Body of pancreas (tissue), 4 donors: ENCODE measurements around the gene FAT2.

Experiments
- POLR2A ChIP-seq, 3 donors: fragments of 450-650 bp; IDR thresholded peaks; one replicate each; pipeline ENCODE4 v1.6.1; 2016; ENCODE audit warnings: antibody characterized with exemption in 3 of 3, mild to moderate bottlenecking in 2 of 3
- TF ChIP-seq, protein P1 (sequence below), 7 experiments: fragments of 450-650 bp in 4 of 7; fragments of 200-600 bp in 3 of 7; sonication (generic) in 3 of 7; IDR thresholded peaks; one replicate each; pipeline ENCODE4 v1.5.1; 2016 to 2019; ENCODE audit warnings: antibody characterized with exemption in 7 of 7

DNA sequence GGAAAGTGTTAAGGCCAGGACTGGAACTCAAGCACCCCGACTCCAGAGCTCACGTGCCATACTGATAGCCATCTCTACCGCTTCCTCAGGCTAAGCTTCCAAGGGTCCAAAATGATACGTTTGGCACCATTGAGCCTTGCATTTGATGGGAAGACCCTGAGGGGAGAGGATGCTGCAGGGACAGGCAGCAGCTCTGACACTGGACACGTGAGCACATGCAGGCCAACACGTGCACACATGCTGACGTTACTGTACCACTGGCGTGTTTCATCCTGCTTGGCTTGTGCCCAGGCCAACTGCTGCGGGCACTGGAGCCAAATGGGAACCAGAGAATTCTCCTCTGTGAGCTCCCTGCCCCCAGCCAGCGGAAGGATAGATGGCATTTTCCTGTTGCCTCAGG is 5.2 kb downstream of the FAT2 start:
- TF ChIP-seq, protein P1, sequence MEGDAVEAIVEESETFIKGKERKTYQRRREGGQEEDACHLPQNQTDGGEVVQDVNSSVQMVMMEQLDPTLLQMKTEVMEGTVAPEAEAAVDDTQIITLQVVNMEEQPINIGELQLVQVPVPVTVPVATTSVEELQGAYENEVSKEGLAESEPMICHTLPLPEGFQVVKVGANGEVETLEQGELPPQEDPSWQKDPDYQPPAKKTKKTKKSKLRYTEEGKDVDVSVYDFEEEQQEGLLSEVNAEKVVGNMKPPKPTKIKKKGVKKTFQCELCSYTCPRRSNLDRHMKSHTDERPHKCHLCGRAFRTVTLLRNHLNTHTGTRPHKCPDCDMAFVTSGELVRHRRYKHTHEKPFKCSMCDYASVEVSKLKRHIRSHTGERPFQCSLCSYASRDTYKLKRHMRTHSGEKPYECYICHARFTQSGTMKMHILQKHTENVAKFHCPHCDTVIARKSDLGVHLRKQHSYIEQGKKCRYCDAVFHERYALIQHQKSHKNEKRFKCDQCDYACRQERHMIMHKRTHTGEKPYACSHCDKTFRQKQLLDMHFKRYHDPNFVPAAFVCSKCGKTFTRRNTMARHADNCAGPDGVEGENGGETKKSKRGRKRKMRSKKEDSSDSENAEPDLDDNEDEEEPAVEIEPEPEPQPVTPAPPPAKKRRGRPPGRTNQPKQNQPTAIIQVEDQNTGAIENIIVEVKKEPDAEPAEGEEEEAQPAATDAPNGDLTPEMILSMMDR (IDR thresholded peaks at IDR 0.05): no peak
- no peak for TF ChIP-seq POLR2A (IDR thresholded peaks at IDR 0.05)
